Thyroid gland (tissue), 4 donors: ENCODE data around the gene CCNQ.

Experiments
- POLR2A ChIP-seq, 2 donors: fragments of 450-650 bp; IDR thresholded peaks; one replicate each; pipeline ENCODE4 v1.6.1; 2017; ENCODE audit warnings: antibody characterized with exemption in 2 of 2, mild to moderate bottlenecking in 2 of 2, moderate library complexity in 1 of 2
- TF ChIP-seq, protein P1 (sequence below), 6 experiments: fragments of 200-600 bp in 3 of 6; fragments of 450-650 bp in 3 of 6; sonication (generic) in 3 of 6; IDR thresholded peaks; one replicate each; pipeline ENCODE4 v1.5.1; 2016 to 2019; ENCODE audit warnings: antibody characterized with exemption in 6 of 6, mild to moderate bottlenecking in 2 of 6, inconsistent platforms in 1 of 6, moderate library complexity in 1 of 6

DNA sequence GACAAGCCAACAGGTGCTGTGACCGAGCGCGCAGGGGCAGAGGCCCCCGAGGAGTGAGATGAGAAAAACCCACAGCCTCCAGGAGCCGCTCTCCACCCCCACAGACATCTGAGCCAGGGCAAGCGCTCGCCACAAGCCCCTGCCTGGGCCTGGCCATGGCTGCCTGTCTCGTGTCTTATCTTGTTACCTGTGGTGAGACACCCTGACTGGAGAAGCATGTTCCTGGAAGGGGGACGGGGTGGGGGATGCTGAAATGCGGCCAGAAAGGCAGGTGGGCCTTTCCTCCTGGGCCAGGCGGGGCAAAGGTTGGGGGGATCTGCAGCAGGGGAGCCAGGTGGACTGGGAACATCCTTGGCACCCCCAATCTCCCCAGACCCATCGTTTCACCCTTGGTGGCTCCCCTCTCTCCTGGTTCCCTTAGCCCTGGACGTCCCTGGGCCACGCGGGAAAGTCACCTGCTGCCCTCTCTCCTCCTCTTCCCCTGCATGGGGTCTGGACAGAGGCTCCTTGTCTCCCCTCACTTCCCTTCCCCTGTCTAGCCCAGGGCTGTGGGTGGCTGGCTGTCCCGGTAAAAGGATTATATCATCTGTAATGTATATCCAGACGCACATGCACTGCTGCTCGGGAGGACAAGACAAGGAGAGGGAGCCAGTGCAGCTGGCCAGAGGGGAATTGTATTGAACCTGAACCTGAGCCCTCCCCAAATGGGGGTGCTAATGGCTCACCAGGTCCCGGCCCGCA lies 39.7 kb upstream of the CCNQ start:
- TF ChIP-seq, protein P1, sequence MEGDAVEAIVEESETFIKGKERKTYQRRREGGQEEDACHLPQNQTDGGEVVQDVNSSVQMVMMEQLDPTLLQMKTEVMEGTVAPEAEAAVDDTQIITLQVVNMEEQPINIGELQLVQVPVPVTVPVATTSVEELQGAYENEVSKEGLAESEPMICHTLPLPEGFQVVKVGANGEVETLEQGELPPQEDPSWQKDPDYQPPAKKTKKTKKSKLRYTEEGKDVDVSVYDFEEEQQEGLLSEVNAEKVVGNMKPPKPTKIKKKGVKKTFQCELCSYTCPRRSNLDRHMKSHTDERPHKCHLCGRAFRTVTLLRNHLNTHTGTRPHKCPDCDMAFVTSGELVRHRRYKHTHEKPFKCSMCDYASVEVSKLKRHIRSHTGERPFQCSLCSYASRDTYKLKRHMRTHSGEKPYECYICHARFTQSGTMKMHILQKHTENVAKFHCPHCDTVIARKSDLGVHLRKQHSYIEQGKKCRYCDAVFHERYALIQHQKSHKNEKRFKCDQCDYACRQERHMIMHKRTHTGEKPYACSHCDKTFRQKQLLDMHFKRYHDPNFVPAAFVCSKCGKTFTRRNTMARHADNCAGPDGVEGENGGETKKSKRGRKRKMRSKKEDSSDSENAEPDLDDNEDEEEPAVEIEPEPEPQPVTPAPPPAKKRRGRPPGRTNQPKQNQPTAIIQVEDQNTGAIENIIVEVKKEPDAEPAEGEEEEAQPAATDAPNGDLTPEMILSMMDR (IDR thresholded peaks at IDR 0.05), result no peak
- TF ChIP-seq POLR2A (IDR thresholded peaks at IDR 0.05), result no peak
